GM19324 (cell line): Measurements from ENCODE around the gene CD164L2.

Experiments used
- ATAC-seq: cut with Tn5 transposase; IDR thresholded peaks from one replicate; pipeline ENCODE4 v1.9.1; 2021; ENCODE audit warnings: mild to moderate bottlenecking, moderate library complexity; ENCODE audit not compliant: unreplicated experiment, low FRiP score

CD164L2 gene

DNA sequence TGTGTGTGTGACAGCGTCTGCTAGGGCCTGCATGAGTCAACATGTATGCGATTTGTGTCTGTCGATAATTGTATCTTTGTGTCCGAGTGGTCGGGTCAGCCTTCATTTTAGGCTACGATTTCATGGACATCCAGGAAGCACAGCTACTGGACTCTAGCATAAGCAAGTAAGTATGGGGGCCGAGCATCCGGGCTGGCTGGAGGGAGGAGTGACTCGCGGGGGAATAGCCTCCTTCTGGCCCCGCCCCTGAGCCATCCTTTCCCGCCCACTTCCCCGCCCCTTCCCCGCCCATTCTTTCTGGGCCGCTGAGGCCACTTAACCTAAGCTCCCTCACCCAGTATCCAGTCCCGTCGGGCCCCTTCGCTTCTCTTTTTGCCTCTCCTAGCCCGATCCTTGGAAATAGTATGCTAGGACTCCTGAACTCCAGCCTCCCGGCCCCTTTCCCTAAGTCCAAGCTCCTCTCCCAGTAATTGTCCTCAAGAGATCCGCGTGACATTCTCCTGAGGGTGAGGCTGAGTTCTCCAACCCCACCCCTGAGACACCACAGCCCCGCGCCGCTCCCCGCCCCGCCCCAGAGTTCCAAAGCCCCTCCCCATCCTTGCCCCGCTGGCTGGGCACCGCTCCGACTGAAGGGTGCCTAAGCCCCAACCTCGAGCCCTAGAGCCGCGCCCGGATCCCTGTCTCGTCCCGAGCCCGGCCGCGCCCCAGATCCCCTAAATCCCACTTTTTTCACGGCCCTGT is 17.6 kb downstream of the CD164L2 start:
- no peak for ATAC-seq

DNA sequence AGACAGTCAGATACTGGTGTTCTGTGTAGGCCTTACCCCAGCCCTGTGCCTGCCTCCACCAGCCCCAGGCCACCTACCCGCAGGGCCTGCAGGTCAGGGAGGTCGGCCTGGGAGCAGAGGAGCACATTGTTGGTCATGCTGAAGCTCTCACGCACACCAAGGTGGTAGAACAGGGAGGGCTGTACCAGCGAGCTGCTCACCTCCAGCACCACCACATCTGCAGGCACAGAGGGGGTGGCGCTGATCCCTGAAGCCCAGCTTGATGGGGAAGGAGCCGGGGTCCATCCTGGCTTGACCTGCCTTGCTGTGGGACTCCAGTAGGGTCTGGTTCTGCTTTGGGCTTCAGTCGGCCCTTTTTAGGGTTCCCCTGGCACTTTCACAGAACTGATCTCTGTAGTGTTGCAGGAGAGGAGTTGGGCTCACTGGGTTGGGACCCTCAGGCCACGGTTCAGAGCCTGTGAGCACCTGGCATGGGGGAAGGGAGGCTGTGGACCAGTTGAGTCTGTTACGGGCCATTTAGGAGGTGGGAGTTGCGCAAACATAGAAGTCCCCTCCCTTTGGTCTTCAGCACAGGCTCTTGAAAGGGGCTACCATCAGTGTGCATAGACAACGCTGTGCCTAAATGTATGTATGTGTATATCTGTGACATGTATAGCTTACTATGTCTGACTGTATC is 18.3 kb downstream of the CD164L2 start:
- ATAC-seq, result no peak

DNA sequence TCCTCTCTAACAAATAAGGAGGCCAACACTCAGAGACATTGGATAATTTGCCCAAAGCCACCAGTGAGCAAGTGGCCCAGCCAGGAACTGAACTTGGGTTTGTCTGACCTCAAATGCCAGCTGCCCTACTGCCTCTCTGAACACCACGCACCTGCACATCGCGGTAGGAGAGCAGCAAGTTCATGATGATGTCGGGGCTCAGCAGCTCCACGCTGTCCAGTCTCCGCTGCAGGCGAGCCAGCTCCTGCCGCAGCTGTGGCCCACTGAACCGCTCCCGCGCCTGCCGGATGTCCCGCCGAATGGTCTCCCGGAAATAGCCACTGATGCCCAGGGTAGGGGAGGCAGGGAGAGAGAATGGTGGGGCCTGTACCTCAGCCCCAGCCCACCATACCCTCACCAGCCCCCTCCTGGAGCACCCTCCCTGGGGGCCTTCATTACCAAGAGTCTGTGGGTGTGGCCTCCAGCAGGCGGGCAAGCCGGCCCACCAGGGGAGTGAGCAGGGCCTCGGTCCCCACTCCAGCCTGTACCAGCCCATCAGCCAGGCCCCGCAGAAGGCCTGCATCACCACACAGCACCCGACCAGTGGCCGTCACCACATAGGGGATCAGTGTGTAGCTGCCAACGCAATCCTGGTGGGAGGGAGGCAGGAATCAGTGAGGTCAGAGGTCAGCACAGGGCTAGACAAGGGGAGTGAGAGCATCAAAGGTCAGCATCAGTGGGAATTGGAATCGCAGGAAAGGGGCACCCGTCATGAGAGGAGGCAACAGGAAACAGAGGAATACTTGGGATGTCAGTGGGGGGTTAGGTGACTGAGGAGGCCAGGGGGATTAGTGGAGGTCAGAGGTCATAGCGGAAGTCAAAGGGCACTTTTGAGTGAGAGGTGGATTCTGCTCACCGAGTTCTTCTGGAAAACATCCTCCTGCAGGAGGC is 19.1 kb downstream of the CD164L2 start:
- ATAC-seq, result no peak

DNA sequence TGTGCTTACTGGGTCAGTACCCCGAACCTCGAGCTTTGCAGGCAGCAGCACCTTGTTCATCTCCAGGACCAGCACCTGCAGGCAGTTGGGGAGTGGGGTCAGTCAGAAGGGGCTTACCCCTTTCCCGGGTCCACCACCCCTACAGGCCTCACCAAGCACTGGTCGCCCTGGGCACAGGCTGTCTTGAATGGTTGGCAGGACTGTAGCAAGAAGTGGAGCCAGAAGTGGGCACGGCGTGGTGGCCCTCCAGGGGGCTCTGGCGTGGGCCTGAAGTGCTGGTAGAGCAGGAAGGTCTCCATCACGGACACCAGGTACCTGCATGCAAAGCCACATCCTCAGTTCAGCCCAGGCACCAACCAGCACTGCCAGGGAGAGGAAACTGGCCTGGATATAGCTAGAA is 21.6 kb downstream of the CD164L2 start:
- ATAC-seq, result no peak

DNA sequence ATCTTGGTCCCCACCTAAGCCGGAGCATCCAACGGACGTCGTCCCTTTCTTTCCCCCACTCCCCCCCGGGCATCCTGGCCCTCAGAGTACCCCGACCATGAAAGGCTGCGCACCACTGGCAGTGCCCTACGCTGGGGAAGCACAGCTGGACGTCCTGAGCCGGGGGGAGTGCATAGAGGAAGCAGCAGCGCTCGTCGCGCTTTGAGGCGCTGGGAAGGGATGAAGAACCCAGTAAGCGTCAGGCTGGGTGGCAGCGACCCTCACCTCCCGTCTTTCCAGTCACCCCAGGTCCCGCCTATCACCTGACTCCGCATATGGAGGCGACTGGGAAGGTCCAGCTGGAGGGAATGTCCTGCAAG is 22.1 kb downstream of the CD164L2 start:
- no peak for ATAC-seq

DNA sequence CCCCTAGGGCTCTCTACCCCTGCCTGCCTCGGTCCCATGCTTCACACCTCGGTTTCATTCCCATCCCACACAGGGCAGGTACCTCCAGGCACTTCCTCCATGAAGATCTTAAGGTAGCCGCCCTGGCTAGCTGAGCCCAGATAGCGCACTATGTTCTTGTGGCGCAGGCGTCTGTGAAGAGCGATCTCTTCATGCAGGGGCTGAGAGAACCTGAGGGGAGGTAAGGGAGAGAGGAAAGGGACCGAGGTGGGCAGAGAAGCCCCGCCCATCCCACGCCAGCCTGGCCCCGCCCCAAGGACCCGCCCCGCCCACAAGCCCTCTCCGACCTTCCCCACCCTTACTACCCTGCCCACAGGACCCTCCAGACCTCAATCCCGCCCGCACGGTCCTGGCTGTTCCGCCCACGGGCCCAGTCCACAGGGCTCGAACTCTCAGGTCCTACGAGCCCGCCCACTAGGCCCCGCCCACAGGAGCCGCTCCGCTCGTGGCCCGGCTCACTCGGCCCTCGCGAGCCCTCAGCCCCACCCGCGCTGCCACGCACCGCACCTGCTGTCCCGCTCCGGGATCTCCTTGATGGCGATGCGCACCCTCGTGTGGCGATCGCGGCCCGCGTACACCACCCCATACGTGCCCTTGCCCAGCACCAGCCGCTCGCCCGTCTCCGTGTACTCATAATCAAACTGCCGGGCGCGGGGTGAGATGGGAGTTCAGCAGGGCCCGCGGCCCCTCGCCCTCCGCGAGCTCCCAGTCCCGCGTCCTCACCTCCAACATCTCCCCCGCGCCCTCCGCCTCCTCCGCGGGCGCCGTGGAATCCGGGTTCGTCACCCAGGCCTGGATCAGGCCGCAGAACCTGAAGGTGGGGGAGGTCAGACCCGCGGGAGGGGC is 22.7 kb downstream of the CD164L2 start:
- ATAC-seq, result no peak

DNA sequence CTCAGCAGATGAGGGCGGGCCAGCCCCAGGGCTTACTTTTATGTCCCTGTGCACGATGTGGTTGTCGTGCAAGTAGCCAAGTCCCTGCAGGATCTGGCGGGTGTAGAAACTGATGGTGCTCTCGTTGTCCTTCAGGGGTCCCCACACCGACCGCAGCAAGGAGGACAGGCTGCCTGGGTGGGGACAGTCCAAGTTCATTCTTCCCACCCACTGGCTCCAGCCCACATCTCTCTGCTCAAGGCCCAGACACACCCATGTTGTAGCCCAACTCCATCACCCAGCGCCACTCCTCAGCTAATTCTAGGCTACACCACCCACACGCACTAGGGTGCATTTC is 23.3 kb downstream of the CD164L2 start:
- ATAC-seq, result no peak

DNA sequence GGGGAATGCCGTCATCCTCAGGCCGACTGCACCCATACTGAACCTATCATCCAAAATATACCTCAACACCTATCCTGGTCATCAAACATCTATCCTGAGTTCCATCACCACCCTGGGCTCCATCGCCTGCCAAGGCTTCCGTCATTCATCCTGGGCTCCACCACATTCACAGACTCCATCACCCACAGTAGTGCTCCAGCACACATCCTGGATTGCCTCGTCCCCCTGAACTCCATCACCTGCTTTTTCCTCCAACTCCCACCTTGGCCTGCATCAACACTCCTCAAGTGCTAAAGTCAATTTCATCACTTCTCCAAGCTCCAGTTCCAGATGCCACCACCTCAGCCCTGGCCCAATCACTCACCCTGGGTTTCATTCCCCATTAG is 24.2 kb downstream of the CD164L2 start:
- ATAC-seq, result no peak

DNA sequence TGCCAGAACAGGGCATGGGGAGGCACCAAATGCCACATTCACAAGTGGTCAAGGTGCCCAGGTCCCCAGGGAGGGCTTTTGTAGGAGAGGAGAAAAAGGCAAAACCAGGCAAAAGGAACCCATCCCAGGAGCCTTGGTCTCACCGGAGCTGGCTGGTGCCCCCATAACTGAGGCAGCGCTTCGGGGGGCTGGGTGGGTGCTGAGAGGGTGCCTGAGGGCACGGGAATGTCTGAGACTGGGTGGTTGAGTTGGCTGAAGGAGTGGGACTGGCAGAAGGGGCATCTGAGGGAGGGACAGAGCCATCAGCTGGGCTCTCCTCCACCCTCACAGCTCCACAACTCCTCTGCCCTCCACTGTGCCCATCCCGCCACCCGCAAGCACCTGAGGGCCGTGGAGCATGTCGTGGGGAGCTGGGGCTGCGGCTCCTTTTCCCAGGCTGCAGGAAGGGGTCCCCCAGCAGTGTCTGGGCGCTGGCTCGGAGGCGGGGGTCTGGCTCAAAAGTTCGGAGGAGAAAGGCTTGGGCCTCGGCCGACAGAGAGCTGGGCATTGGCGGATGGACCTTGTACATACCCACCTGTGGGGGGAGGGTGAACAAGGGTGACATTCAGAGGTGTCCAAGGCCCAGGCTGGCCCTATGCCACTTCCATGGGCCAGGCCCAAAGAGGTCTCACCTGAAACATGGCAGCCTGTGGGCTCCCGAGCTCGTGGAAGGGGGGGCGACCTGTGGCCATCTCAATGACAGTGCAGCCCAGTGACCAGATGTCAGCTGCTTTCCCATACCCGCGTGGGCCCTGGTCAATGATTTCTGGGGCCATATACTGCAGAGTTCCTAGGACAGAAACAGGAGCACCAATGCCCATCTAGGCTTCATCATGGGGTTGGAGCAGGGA is 24.9 kb downstream of the CD164L2 start:
- no peak for ATAC-seq

DNA sequence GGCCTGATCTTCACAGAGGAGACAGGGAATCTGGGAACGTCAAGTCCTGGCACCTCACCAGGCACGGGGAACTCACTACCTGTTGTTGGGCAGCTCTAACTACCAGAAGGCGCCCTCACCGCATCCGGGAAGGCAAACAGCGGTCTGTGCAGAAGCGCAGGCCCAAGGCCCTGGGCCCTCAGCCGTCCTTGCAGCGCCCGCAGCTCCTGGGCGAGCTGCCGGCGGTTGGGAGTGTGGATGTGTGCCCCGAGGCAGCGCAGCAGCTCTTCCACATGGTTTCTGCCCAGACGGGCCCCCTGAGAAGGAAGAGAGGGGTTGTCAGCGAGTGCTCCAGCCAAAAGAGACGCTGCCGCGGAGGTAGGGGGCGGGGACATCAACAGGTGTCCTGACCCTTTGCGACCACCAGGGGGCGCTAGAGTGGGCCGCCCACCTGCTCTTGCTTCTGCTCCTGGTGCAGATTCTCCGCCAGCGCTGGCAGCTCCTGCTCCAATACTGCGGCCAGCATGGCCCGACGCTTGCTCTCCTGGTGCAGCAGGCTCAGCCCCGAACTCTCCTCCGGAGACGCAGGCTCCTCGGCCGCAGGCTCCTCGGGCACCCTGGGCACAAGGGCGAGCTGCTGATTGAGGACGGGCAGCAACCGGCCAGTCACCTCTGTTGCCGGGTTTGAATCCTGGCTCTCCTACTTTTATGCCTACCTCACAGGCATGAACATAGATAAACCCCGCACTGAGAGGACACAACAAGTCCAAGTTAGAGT is 25.7 kb downstream of the CD164L2 start:
- no peak for ATAC-seq

DNA sequence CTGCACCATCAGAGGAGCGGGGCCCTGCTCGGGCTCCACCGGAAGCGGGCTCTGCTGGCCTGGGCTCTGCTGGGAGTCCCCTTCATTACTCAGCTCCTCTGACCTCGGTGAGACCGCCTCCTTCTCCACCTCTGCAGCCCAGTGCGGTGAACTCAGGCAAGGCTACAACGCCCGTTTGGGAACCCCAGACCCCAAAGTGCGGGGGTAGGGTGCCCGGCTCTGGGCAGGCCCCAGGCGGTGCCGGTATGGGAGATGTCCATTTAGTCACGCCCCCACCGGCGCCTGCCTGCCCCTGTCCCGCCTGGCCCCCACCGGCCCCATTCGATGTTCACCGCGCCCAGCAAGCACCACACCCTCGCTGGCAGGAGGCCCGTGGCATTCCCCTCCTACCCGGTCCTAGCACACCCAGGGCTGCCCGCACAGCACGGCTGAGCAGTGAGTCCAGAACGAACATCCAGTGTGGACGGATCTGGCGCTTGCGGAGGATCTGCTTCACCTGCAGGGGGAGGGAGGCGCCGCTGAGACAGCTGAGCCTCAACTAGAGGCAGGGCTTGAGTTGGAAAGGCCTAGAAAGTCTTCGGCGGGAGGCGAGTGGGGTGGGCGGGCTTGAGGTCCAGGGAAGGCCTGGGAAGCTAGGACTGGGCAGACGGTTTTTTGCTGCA is 26.4 kb downstream of the CD164L2 start:
- ATAC-seq, result no peak

DNA sequence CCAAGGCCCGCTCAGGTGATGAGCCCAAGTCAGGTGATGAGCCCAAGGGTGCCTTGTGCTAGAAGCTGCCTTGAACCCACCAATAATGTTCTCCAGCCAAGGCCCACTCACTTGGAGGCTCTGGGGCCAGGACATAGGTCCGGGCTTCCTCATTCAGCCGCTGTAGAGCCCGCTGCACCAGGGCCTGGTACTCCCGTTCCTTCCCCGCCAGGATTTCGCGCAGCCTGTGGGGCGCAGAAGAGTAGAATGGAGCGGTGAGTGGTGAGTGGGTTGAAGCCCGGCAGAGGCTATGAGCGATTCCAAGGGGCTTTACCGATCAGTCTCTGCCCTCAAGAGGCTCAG is 26.9 kb downstream of the CD164L2 start:
- no peak for ATAC-seq

DNA sequence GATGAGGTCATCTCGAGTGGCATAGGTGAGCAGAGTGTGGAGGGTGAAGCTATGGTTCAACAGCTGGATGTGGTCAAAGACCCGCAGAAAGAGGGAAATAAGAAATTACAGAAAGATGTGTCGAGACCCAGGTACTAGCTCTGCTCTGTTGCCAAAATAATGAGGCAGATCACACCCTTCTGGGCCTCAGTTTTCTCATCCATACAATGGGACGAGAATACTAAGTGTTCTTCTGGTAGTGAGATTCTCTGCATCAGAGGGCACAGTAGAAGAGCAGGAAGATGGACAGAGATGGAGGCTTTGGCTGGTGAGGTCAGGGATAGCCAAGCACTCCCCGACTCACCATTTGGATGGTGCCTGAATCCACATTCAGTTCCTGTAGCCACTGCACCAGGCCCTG is 27.4 kb downstream of the CD164L2 start:
- no peak for ATAC-seq

DNA sequence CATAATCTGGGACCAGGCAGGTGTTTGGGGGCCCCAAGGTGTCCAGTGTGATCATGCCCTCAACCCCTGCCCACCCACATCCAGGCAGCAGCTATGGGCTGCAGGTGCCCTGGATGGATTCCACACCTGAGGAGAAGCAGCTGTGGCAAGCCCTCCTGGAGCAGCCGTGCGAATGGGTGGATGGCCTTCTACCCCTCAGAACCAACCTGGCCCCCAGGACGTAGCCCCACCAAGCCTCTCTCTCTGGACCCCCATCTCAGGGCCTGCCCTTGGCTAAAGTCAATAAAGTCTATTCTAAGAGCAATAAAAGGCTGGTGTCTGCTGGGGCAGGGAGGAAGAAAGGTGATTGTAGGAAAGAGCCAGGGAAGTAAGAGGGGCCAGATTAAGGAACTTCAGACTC is 29.5 kb downstream of the CD164L2 start:
- ATAC-seq, result no peak

DNA sequence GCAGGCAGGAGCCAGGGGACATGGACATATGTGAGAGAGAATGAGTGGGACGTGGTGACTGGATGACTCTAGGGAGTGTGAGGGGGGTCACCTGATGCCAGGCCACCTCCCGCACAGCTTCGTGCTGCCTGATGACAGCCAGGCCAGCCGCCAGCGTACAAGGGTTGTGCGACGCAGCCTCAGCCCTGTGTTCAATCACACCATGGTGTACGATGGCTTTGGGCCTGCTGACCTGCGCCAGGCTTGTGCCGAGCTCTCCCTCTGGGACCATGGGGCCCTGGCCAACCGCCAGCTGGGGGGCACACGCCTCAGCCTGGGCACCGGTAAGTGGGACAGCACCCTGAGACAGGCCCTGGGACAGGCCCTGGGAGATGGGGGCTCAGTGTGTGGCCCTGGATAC is 30.0 kb downstream of the CD164L2 start:
- no peak for ATAC-seq

DNA sequence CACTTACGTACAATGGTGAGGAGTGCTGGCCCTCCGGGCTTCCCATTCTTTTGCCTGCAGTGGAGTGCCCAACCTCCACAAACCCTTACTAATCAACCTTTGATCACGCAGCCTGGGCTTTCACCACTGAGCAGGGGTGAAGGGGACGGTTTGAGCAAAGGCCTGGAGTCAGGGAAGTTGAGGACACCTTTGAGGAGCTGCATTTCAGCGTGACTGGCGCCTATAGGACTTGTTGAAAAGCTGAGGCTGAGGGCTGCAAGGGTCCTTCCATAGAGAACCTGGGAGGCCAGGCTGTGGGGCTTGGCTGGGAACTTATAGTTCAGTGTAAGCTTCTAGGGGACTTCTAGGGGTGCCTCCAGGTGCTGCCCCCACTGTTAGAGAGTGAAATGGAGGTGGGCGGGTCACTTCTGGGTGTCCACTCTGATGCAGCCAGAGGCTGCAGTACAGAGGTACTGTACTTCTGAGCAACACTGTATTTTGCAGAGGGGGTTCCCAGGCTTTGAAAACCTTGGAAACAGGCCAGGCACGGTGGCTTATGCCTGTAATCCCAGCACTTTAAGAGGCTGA is 31.5 kb downstream of the CD164L2 start:
- ATAC-seq, result no peak

DNA sequence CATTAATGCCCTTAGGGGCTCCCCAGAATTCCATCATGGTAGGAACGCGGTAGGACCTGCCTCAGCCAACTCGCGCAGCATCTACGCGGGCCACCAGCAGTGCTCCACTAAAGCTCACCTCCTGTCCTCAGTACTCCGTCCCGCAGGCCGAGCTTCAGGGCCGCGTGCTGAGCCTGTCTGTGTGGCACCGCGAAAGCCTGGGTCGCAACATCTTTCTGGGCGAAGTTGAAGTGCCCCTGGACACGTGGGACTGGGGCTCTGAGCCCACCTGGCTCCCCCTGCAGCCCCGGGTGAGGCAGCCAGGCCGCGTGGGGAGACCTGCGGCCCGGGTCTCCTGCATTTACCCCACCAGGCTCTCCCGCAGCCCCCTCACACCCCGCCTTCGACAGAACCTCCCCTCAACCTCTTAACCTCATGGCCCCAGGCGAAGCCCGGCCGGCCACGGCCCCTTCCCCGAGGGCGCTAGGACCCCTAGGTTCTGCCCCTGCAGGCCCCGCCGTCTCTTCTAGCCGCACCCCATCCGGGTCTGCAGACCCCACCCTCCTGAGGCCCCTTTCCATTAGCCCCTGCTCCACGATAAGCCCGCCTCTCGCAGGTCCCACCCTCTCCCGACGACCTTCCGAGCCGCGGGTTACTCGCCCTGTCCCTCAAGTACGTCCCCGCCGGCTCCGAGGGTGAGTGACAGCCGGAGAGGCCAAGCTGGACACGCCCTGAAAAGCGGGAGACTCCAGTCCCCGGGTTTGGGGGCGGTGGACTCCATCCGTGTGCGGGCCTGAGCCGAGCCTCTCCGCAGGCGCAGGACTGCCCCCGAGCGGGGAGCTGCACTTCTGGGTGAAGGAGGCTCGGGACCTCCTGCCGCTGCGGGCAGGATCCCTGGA is 32.2 kb downstream of the CD164L2 start:
- ATAC-seq, result no peak
